ENCODE data around the gene LINGO1.

LINGO1 gene

DNA sequence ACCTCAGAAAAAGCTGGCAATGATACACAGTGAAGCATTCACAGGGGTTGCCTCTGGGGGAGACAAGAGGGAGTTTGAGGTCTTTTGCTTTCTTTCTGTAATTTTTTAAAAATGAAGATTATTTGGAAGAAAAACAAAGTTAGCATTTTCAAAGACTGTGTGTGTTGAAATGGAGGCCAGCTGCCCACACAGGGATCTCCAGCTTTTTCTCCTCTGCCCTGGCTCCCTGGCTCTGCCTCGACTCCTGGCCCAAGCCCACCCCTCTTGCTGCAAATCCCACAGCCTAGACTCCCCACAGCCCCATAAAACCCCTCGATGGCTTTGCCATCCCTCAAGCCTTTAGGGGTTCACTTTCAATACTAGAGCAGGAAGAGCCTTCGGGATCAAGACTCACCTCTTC is 68.4 kb downstream of the LINGO1 start:
- Histone ChIP-seq H3K4me3 (ENCODE audit: insufficient read depth, low read depth, low read length) (no peak overlapping the region), H3K36me3 (ENCODE audit: control insufficient read depth, insufficient read depth, low read length) (no peaks in the 10 kb centered on the region), H3K4me1 (ENCODE audit: control insufficient read depth, insufficient read depth, low read length) (peaks cover 27% of the 10 kb centered on the region), H3K27ac (ENCODE audit: insufficient read depth, low read depth, low read length, poor library complexity, severe bottlenecking) (no peak overlapping the region), H3K27me3 (ENCODE audit: control insufficient read depth, insufficient read depth, low read length, poor library complexity, severe bottlenecking) (no peaks in the 10 kb centered on the region), H3K9me3 (ENCODE audit: control insufficient read depth, low read length) (no peaks in the 10 kb centered on the region)
- WGBS, 2 experiments, result 93 to 94% methylated on average over 3 of the region's 3 CpGs

DNA sequence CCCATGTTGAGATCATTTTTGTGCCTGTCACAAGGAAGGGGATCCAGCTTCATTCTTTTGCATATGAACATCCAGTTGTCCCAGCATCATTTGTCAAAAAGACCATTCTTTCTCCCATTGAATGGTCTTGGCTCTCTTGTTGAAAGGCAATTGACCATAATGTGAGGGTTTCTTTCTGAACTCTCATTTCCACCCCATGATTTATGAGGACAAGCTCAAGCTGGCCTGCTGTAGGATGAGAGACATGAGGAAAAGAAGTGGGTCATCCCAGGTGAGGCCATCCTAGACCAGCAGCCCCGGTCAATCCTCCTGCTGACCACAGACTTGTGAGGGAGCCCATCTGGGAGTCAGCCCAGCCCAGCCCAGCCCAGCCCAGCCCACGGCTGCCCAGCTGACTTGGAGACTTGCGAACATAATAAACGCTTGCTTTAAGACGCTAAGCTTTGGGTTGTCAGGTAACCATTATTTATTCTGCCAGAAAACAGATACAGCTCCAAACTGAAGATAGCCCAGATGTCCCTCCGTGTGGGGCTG is 69.0 kb downstream of the LINGO1 start:
- Histone ChIP-seq H3K4me1 (ENCODE audit: control insufficient read depth, insufficient read depth, low read length) (peaks cover 20% of the 10 kb centered on the region), H3K4me3 (ENCODE audit: insufficient read depth, low read depth, low read length) (no peak overlapping the region), H3K9me3 (ENCODE audit: control insufficient read depth, low read length) (no peaks in the 10 kb centered on the region), H3K27me3 (ENCODE audit: control insufficient read depth, insufficient read depth, low read length, poor library complexity, severe bottlenecking) (no peaks in the 10 kb centered on the region), H3K36me3 (ENCODE audit: control insufficient read depth, insufficient read depth, low read length) (no peaks in the 10 kb centered on the region), H3K27ac (ENCODE audit: insufficient read depth, low read depth, low read length, poor library complexity, severe bottlenecking) (no peak overlapping the region)
- WGBS, 2 experiments, result 84 to 92% methylated on average over 6 of the region's 6 CpGs

All from ectodermal cell (in vitro differentiated cells).